Tibial nerve (tissue), 4 donors: ENCODE results near the gene LMX1B. TPM values are rescaled to one million over a fixed set of nuclear protein-coding genes. Genes with fewer than 3 reads are reported as not detected.

Experiments
- DNase-seq, 2 donors: peaks; one replicate each; pipeline ENCODE4 v3.0.0-alpha.2; 2019; ENCODE audit warnings: low spot score in 2 of 2
- H3K27ac ChIP-seq, 4 donors: fragments of 200-600 bp; sonication (generic) in 3 of 4; one replicate each; pipeline ENCODE4 v1.5.1; 2017 to 2019; ENCODE audit warnings: mild to moderate bottlenecking in 1 of 4
- H3K27me3 ChIP-seq, 2 donors: fragments of 200-600 bp; sonication (generic) in 1 of 2; one replicate each; pipeline versions ENCODE4 v1.5.1 to v1.6.0; 2017 to 2019
- H3K36me3 ChIP-seq, 3 donors: fragments of 200-600 bp; sonication (generic); one replicate each; pipeline ENCODE4 v1.5.1; 2018 to 2019
- H3K4me1 ChIP-seq, 4 donors: fragments of 200-600 bp; sonication (generic) in 3 of 4; one replicate each; pipeline ENCODE4 v1.5.1; 2017 to 2019
- H3K4me3 ChIP-seq, 4 donors: fragments of 200-600 bp; sonication (generic) in 3 of 4; one replicate each; pipeline ENCODE4 v1.5.1; 2017 to 2019; ENCODE audit warnings: mild to moderate bottlenecking in 1 of 4, moderate library complexity in 1 of 4
- H3K9me3 ChIP-seq, 4 donors: fragments of 200-600 bp; sonication (generic) in 3 of 4; one replicate each; pipeline ENCODE4 v1.5.1; 2017 to 2019
- CTCF ChIP-seq, 5 experiments: fragments of 200-600 bp in 3 of 5; fragments of 450-650 bp in 2 of 5; sonication (generic) in 3 of 5; IDR thresholded peaks; one replicate each; pipeline ENCODE4 v1.5.1; 2016 to 2019; ENCODE audit warnings: antibody characterized with exemption in 5 of 5, mild to moderate bottlenecking in 3 of 5, moderate library complexity in 2 of 5
- EP300 ChIP-seq, 2 donors: sonication (generic); formaldehyde crosslinking; IDR thresholded peaks; one replicate each; pipeline ENCODE4 v1.6.1; 2017; ENCODE audit warnings: antibody characterized with exemption in 2 of 2, mild to moderate bottlenecking in 1 of 2
- POLR2A ChIP-seq, 2 donors: fragments of 450-650 bp; IDR thresholded peaks; one replicate each; pipeline ENCODE4 v1.6.1; 2017; ENCODE audit warnings: antibody characterized with exemption in 2 of 2, mild to moderate bottlenecking in 2 of 2, moderate library complexity in 2 of 2
- WGBS, 2 donors: methylation state at CpG; one replicate each; pipeline ENCODE4 v1.1.5; 2018; 5-methylcytosine and 5-hydroxymethylcytosine counted together
- total RNA-seq, 4 donors: library from RNA; depleted of rRNA; stranded (reverse); fragments of >200 nt; gene quantifications; one replicate each; pipeline ENCODE4 v1.1.0, GENCODE V29; 2016

Gene LMX1B
- total RNA-seq, 4 donors from 2014 or later: 0.60 to 1.5 (median 0.78) TPM; not detected in 1

DNA sequence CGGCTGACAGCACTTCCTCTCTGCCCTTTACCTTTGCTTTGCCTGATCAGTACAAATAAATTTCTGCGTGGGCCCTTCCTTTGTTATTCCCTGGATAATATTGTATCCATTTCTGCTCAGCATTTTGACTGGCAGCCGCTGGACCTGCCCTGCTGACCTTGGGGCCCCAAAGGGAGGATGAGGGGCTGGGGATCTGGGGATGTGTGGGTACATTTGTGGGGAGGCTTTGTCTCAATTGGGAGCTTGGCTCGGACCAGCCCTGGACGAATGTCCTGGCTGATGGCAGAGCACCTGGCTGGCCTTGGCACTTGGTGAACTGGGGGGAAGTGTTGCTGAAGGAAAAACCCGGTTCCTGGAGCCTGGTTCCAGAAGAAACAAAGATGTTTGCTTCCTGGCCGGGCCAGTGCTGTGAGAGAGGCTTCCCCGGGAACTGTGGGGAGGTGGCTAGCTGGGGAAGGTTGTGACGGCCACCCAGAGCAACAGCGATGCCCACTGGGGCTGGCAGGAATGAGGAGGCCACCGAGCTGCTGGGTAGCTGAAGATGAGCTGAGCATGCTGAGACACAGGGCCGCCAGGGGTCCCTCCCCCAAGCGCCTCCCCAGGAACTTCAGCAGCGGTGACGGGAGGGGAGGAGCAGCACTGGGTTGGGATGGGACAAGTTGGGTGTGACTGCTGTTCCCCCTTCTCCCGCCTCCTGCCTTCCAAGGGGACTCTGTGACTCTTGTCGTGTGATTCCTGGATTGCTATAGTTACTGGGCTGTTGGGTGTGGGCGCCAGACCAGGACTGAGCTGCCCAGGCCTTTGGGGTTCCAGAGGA lies 8.4 kb downstream of the LMX1B start:
- Histone ChIP-seq H3K9me3 (no peaks in the 10 kb centered on the region), H3K4me1 (peaks cover 0 to 55% (median 18%) of the 10 kb centered on the region in 4 donors), H3K36me3 (no peaks in the 10 kb centered on the region), H3K27me3 (peaks cover 2 to 100% of the 10 kb centered on the region in 2 donors), H3K4me3 (no peak overlapping the region), H3K27ac (no peak overlapping the region)
- no peak for DNase-seq
- 36 to 53% methylated on average over 17 to 18 of the region's 18 CpGs for WGBS, 2 donors
- TF ChIP-seq EP300 (IDR thresholded peaks at IDR 0.05) (no peak), POLR2A (IDR thresholded peaks at IDR 0.05) (no peak), CTCF (IDR thresholded peaks at IDR 0.05) (no peak)

GRCh38 chr9:126623314-126623666 lies 9.6 kb downstream of the LMX1B start:
- no peaks in the 10 kb centered on the region for H3K36me3 ChIP-seq
- peaks cover 2 to 100% of the 10 kb centered on the region in 2 donors for H3K27me3 ChIP-seq
- no peak overlapping the region for H3K27ac ChIP-seq
- no peak overlapping the region for H3K4me3 ChIP-seq
- H3K4me1 ChIP-seq: peaks cover 0 to 49% (median 16%) of the 10 kb centered on the region in 4 donors
- no peak for DNase-seq
- H3K9me3 ChIP-seq: no peaks in the 10 kb centered on the region
- 44 to 58% methylated on average over 9 of the region's 9 CpGs for WGBS, 2 donors
- TF ChIP-seq CTCF (IDR thresholded peaks at IDR 0.05): no peak
- no peak for TF ChIP-seq POLR2A (IDR thresholded peaks at IDR 0.05)
- TF ChIP-seq EP300 (IDR thresholded peaks at IDR 0.05): no peak

DNA sequence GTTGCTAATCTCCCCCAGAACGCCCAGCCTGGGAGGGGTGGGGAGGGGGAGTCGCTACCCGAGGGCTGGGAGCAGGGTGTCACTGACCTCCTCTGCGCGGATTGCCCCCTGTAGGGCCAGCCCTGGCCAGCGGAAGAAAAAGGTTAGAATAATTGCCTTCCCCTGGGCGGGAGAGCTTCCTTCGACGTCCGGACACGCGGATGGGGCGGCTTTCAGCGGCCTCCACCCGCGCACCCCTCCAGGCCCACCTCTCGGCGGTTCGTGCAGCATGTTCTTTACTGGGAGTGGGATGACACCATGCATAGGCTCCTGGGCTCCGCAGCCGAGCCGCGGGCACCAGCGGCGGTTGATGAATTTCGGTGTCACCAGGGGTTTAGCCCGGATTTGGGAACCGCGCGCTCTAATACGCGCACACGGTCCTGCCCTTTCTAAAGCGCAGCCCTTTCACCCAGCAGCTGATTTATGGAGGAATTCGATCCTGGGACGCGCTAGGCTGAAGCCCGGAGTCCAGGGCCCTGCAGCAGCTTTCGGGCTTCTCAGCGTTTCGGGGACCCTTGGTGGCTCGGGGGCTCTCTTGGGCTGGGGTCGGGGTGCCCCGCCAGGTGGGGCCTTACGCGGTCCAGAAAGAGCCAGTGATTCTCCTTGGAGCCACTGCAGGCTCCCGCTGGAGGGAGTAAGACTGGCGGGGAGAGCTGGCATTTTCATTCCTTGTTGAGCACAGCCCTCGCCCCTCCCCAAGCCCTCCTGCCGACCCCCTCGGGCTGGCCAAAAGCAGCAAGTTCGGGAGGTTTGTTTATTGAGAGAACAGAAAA lies 10.1 kb downstream of the LMX1B start:
- Histone ChIP-seq H3K4me3 (no peak overlapping the region), H3K9me3 (no peaks in the 10 kb centered on the region), H3K27ac (no peak overlapping the region), H3K36me3 (no peaks in the 10 kb centered on the region), H3K4me1 (peaks cover 0 to 44% (median 13%) of the 10 kb centered on the region in 4 donors), H3K27me3 (peaks cover 2 to 100% of the 10 kb centered on the region in 2 donors)
- DNase-seq: no peak
- 10% methylated on average over 40 to 50 of the region's 52 CpGs for WGBS, 2 donors
- TF ChIP-seq EP300 (IDR thresholded peaks at IDR 0.05): no peak
- TF ChIP-seq POLR2A (IDR thresholded peaks at IDR 0.05): no peak
- TF ChIP-seq CTCF (IDR thresholded peaks at IDR 0.05): no peak

DNA sequence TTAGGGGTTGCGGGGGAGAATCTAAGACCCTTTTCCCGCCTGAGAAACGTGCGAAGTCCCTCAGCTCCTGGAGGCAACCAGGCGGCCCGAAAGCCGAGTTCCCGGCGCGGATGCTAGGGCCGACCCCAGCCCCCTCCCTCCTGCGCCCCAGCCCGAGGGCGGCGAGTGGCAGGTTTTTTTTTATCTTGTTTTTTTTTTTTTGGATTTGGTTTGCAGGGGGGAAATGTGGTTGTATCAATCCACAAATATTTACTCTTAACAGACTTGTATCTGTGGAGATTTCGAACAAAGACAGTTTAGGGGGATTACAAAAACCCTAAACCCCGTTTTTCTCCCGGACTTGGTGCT lies 10.7 kb downstream of the LMX1B start:
- Histone ChIP-seq H3K4me3 (no peak overlapping the region), H3K9me3 (no peaks in the 10 kb centered on the region), H3K36me3 (no peaks in the 10 kb centered on the region), H3K27me3 (peaks cover 2 to 100% of the 10 kb centered on the region in 2 donors), H3K4me1 (peaks cover 0 to 43% (median 13%) of the 10 kb centered on the region in 4 donors), H3K27ac (no peak overlapping the region)
- TF ChIP-seq CTCF (IDR thresholded peaks at IDR 0.05) (no peak), EP300 (IDR thresholded peaks at IDR 0.05) (no peak), POLR2A (IDR thresholded peaks at IDR 0.05) (no peak)
- DNase-seq: no peak
- 18 to 19% methylated on average over 17 to 18 of the region's 18 CpGs for WGBS, 2 donors

GRCh38 chr9:126624912-126625311 lies 11.2 kb downstream of the LMX1B start:
- H3K27ac ChIP-seq: no peak overlapping the region
- WGBS, 2 donors: 7 to 18% methylated on average over 27 of the region's 27 CpGs
- H3K36me3 ChIP-seq: no peaks in the 10 kb centered on the region
- peaks cover 2 to 100% of the 10 kb centered on the region in 2 donors for H3K27me3 ChIP-seq
- TF ChIP-seq EP300 (IDR thresholded peaks at IDR 0.05) (no peak), POLR2A (IDR thresholded peaks at IDR 0.05) (no peak), CTCF (IDR thresholded peaks at IDR 0.05) (no peak)
- DNase-seq: no peak
- H3K4me1 ChIP-seq: peaks cover 0 to 43% (median 13%) of the 10 kb centered on the region in 4 donors
- H3K9me3 ChIP-seq: no peaks in the 10 kb centered on the region
- no peak overlapping the region for H3K4me3 ChIP-seq
